HEK293 (cell line): ENCODE data around the gene BRF1.

Experiments used
- PRDM1 ChIP-seq: fragments of 450-650 bp; formaldehyde crosslinking; IDR thresholded peaks from 2 replicates; pipeline ENCODE4; 2016; ENCODE audit warnings: missing biosample characterization, missing genetic modification characterization
- ZNF530 ChIP-seq: fragments of 450-650 bp; formaldehyde crosslinking; IDR thresholded peaks from 2 replicates; pipeline ENCODE4 v1.5.1; 2016; ENCODE audit warnings: low read depth, missing biosample characterization, missing genetic modification characterization
- ZNF776 ChIP-seq: fragments of 450-650 bp; formaldehyde crosslinking; IDR thresholded peaks from 2 replicates; pipeline ENCODE4 v1.5.0; 2017; ENCODE audit warnings: missing biosample characterization, missing genetic modification characterization, borderline replicate concordance

DNA sequence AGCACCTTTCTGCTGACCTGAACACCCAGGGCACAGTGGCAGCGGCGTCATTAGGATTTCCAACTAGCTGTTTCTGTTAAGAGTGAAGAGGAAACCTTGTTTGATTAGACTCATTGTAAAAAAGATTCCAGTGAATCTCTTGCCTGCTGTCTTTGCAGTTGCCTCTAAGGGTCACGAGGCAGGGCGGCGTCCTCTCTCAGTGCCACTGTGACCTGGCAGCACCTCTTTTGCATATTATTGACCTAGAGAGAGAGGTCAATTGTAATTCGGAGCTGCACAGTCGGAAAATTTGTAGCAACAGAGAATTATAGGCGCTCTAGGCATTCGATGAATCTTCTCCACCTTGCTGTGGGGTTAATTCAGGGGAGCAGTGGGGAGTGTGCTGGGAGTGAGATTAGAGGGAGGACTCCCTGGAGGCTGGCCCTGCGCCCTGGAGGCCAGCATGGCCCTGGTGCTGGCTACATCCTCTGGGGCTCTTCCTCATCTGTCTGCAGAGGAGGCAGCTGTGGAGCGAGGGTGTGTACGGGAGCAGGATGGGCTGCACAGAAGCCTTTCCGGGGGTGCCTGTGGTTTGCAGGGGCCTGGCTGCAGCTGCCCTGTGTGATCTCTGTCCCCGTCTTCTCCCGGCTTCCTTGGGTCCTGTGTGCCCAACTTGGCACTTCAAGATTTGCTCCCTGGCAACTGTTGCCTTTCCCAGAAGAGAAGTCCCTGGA lies 28.0 kb upstream of the BRF1 start:
- no peak for TF ChIP-seq PRDM1 (tag by site-specific recombination)
- no peak for TF ChIP-seq ZNF776 (tag by site-specific recombination)
- no peak for TF ChIP-seq ZNF530 (tag by site-specific recombination)
